Testis (tissue), 5 donors: Measurements from ENCODE around the gene ROS1. TPM values are rescaled to one million over a fixed set of nuclear protein-coding genes. Genes with fewer than 3 reads are reported as not detected.
"Not testable (repeated sequence)": the region's sequence is repeated elsewhere in the genome, so short reads cannot be mapped to it uniquely, and the experiment has no call there.

ENCODE experiments used
- DNase-seq: peaks from one replicate; pipeline ENCODE4 v3.0.0-alpha.2; 2019
- H3K27ac ChIP-seq, 2 donors: fragments of 200-600 bp; sonication (generic); one replicate each; pipeline ENCODE4 v1.5.1; 2019
- H3K27me3 ChIP-seq: fragments of 200-600 bp; sonication (generic); one replicate; pipeline ENCODE4 v1.5.1; 2019
- H3K36me3 ChIP-seq: fragments of 200-600 bp; sonication (generic); one replicate; pipeline ENCODE4 v1.5.1; 2017; ENCODE audit warnings: low read depth; ENCODE audit errors: missing control alignments
- H3K4me1 ChIP-seq: fragments of 200-600 bp; sonication (generic); one replicate; pipeline ENCODE4 v1.5.1; 2019
- H3K4me3 ChIP-seq, 2 donors: fragments of 200-600 bp; sonication (generic); one replicate each; pipeline ENCODE4 v1.5.1; 2017 to 2019
- H3K9me3 ChIP-seq: fragments of 200-600 bp; sonication (generic); one replicate; pipeline ENCODE4 v1.5.1; 2017
- POLR2A ChIP-seq: fragments of 450-650 bp; IDR thresholded peaks from one replicate; pipeline ENCODE4 v1.6.1; 2017; ENCODE audit warnings: antibody characterized with exemption, mild to moderate bottlenecking, moderate library complexity
- WGBS, 2 donors: methylation state at CpG; one replicate each; pipeline ENCODE4 v1.1.5; 2018; 5-methylcytosine and 5-hydroxymethylcytosine counted together
- intact Hi-C: fragments of 100-400 bp; cut with DNase I; formaldehyde crosslinking; loops from one replicate; pipeline ENCODE4 v1.15.1; 2023; ENCODE audit warnings: low total_unique reads
- long read RNA-seq, 2 donors: transcript quantifications; one replicate each; lab custom pipeline, GENCODE V29; 2026
- polyA plus RNA-seq: library from polyadenylated mRNA; stranded (reverse); fragments of 350-450 nt; fragmentation: Illumina TruSeq; extraction: RNeasy Lipid Tissue Mini Kit (QIAGEN cat#74804); gene quantifications from one replicate; pipeline ENCODE4 v1.2.3, GENCODE V29; 2014; ENCODE audit warnings: low read depth, low replicate concordance; ENCODE audit not compliant: insufficient read depth
- total RNA-seq, 2 donors: library from RNA; depleted of rRNA; stranded (reverse); fragments of >200 nt; gene quantifications; one replicate each; pipeline ENCODE4 v1.2.3, GENCODE V29; 2016
- TF ChIP-seq, protein P1 (sequence below), 3 experiments: fragments of 450-650 bp in 2 of 3; fragments of 200-600 bp in 1 of 3; sonication (generic) in 1 of 3; IDR thresholded peaks; one replicate each; pipeline ENCODE4 v1.5.1; 2016 to 2019; ENCODE audit warnings: antibody characterized with exemption in 3 of 3, mild to moderate bottlenecking in 2 of 3, moderate library complexity in 1 of 3

The ROS1 gene
- total RNA-seq (1 to 10 TPM; 1.1 to 1.3 TPM), polyA plus RNA-seq (0.58 TPM)
- long read RNA-seq, donor 1: 0 reads
- long read RNA-seq, donor 2: 0 reads

DNA sequence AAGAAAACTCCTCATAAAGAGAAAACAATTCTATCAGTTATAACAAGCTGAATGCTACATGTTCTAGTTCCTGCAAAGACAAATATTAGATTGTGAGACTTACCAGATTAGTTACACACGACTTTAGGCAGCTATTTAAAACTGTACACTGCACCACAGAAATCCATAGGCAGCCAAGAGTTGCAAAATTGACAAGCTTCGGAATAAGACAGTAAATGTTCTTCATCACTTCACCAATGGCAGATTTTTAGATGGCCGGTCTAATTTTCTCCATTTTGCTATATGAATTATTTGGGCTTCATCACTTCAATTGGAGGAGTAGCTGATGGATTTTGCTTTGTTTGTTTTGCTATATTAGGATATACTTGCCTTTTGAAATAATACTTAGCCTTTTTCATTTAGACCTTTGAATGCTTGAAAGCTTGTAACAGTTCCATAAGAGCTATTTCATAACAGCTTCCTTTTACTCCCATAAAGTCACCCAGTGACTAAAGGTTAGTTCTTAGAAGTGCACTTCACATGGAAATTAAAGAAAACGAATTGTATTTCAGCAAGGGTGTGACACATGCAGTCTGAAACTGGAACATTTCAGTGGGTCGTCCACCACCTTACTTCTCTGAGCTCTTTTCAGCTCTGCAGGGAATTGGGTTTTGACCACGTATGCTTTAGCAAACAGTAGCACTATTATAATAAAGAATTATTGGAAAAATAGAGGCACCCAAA, at the start of gene ROS1:
Gene ROS1, minus strand, starts transcription at position 512 of the 723 bp plus-strand sequence. Its CDS starts 286 bp downstream, at position 226.
- no peak for TF ChIP-seq POLR2A
- TF ChIP-seq, protein P1, sequence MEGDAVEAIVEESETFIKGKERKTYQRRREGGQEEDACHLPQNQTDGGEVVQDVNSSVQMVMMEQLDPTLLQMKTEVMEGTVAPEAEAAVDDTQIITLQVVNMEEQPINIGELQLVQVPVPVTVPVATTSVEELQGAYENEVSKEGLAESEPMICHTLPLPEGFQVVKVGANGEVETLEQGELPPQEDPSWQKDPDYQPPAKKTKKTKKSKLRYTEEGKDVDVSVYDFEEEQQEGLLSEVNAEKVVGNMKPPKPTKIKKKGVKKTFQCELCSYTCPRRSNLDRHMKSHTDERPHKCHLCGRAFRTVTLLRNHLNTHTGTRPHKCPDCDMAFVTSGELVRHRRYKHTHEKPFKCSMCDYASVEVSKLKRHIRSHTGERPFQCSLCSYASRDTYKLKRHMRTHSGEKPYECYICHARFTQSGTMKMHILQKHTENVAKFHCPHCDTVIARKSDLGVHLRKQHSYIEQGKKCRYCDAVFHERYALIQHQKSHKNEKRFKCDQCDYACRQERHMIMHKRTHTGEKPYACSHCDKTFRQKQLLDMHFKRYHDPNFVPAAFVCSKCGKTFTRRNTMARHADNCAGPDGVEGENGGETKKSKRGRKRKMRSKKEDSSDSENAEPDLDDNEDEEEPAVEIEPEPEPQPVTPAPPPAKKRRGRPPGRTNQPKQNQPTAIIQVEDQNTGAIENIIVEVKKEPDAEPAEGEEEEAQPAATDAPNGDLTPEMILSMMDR (IDR thresholded peaks at IDR 0.05): no peak
- no peak for DNase-seq
- Histone ChIP-seq H3K27ac (no peak within 1 kb of the TSS), H3K36me3 (no peaks in the 10 kb centered on the region), H3K27me3 (no peaks in the 10 kb centered on the region), H3K4me1 (no peaks in the 10 kb centered on the region), H3K4me3 (no peak within 1 kb of the TSS), H3K9me3 (no peaks in the 10 kb centered on the region)
- intact Hi-C loops: no loop called here
- WGBS, 2 donors: 67 to 75% methylated on average over 6 of the region's 6 CpGs

DNA sequence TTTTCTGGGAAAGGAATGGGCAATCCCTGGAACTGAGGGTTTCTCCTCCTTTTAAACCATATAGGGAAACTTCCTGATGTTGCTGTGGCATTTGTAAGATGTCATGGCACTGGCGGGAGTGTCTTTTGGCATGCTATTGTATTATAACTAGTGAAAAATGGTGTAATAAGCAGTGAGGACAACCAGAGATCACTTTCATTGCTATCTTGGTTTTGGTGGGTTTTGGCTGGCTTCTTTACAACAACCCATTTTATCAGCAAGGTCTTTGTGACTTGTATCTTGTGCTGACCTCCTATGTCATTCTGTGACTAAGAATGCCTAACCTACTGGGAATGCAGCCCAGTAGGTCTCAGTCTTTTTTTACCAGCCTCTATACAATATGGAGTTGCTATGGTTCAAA, 47.7 kb upstream of the ROS1 start:
- no peak overlapping the region for H3K27ac ChIP-seq
- no peaks in the 10 kb centered on the region for H3K36me3 ChIP-seq
- DNase-seq: no peak
- H3K4me1 ChIP-seq: peaks cover 6% of the 10 kb centered on the region
- no peak overlapping the region for H3K4me3 ChIP-seq
- no peaks in the 10 kb centered on the region for H3K27me3 ChIP-seq
- intact Hi-C loops: no loop called here
- H3K9me3 ChIP-seq: no peaks in the 10 kb centered on the region
- TF ChIP-seq, protein P1 (IDR thresholded peaks at IDR 0.05): no peak
- TF ChIP-seq POLR2A: no peak
- 83 to 94% methylated on average over 1 of the region's 1 CpG for WGBS, 2 donors

DNA sequence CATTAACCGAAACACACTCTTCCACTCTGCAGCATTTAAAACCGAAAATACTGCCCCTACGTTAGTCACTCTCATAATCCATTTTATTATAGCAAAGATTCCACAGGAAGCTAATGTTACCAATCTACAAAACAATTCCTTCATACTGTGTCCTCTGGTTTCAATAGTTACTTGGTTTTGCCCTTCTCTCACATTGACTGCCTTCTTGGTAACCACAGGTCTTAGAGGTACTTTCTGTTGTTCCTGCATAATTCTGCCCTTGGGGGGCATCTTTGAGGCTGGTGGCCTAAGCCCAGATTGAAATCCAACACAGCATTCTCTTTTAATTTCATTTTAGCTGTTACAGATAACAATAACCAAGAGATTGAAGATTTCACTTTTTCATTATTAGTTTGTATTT, 46.9 kb upstream of the ROS1 start:
- Histone ChIP-seq H3K27ac (no peak overlapping the region), H3K27me3 (no peaks in the 10 kb centered on the region), H3K4me3 (no peak overlapping the region), H3K4me1 (no peaks in the 10 kb centered on the region), H3K36me3 (no peaks in the 10 kb centered on the region), H3K9me3 (no peaks in the 10 kb centered on the region)
- DNase-seq: no peak
- 91 to 95% methylated on average over 3 of the region's 3 CpGs for WGBS, 2 donors
- intact Hi-C loops: no loop called here
- no peak for TF ChIP-seq POLR2A
- TF ChIP-seq, protein P1 (IDR thresholded peaks at IDR 0.05): no peak

DNA sequence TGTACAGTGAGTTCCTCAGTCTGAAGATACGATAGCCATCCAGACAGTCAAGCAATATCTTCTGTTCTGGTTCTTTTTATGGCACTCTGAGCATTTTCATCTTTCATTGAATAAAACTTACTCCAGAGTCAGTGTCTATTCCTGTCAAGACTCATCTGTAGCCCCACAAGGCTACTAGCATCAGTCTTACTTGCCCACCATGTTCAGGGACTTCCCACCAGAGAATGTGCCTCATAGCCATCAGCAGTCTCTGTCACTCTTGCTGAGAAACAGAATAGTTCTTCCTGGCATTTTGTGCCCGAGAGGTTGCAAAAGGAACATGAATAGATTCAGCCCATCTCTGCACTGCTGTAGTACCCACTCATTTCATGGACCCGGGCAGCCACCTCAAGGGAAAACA, 44.0 kb upstream of the ROS1 start:
- Histone ChIP-seq H3K4me1 (no peaks in the 10 kb centered on the region), H3K4me3 (no peak overlapping the region), H3K36me3 (no peaks in the 10 kb centered on the region), H3K27ac (no peak overlapping the region), H3K27me3 (no peaks in the 10 kb centered on the region), H3K9me3 (no peaks in the 10 kb centered on the region)
- TF ChIP-seq, protein P1 (IDR thresholded peaks at IDR 0.05): no peak
- TF ChIP-seq POLR2A: no peak
- intact Hi-C loops: no loop called here
- WGBS, 2 donors: 87 to 95% methylated on average over 3 of the region's 3 CpGs
- no peak for DNase-seq

DNA sequence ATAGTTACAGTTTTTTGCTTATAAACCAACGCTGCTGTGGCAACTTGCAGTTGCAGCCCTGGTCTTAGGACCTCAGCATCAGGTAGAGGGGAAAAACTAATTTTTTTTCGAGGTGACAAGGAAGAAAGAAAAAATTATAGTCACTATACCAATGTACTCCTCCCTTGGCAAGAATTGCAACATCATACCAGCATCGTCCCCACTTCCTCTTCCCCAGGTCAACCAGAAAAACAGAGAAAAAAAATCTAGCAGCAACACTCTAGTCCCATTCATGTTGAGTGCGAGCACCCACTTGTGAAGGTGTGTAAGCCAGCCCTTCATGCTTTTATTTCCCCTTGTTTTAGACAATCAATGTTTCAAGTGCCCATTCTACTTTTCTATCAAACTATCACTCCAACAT, 43.6 kb upstream of the ROS1 start:
- intact Hi-C loops: no loop called here
- TF ChIP-seq POLR2A: no peak
- TF ChIP-seq, protein P1 (IDR thresholded peaks at IDR 0.05): no peak
- H3K36me3 ChIP-seq: no peaks in the 10 kb centered on the region
- H3K27ac ChIP-seq: no peak overlapping the region
- no peak overlapping the region for H3K4me3 ChIP-seq
- no peaks in the 10 kb centered on the region for H3K4me1 ChIP-seq
- no peaks in the 10 kb centered on the region for H3K9me3 ChIP-seq
- WGBS, 2 donors: 79 to 80% methylated on average over 4 of the region's 4 CpGs
- H3K27me3 ChIP-seq: no peaks in the 10 kb centered on the region
- no peak for DNase-seq

DNA sequence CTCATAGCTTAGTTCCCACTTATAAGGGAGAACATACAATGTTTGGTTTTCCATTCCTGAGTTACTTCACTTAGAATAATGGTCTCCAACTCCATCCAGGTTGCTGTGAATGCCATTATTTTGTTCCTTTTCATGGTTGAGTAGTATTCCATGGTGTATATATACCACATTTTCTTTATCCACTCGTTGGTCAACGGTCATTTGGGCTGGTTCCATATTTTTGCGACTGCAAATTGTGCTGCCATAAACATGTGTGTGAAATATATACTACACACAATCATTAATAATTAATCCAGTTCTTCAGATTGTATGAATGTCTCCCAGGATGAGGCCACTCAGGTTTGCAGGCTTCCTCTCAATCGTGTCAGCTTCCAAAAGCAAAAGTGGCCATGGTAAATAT, 42.8 kb upstream of the ROS1 start:
- H3K27ac ChIP-seq, H3K36me3 ChIP-seq, H3K9me3 ChIP-seq, H3K4me1 ChIP-seq, intact Hi-C loops, H3K4me3 ChIP-seq, DNase-seq, H3K27me3 ChIP-seq: not testable (repeated sequence)
- 73 to 95% methylated on average over 4 of the region's 4 CpGs for WGBS, 2 donors
